BJ (cell line): ENCODE results near the gene GRHL3. TPM values are rescaled to one million over a fixed set of nuclear protein-coding genes. Genes with fewer than 3 reads are reported as not detected.

Source experiments
- CTCF ChIA-PET: fragments of 350-600 bp; formaldehyde crosslinking; extraction: SDS; loops from one replicate; lab custom pipeline; 2021; ENCODE audit warnings: antibody characterized with exemption, inconsistent platforms; lab: Yijun Ruan, JAX
- POLR2A ChIA-PET: fragments of 300-600 bp; sonication (Branson Sonifier 250); formaldehyde crosslinking; extraction: SDS; loops from one replicate; lab custom pipeline; 2021; ENCODE audit warnings: antibody characterized with exemption; lab: Charles Lee
- DNase-seq: peaks from one replicate; pipeline ENCODE4 v3.0.0-alpha.2; 2011; ENCODE audit warnings: low read depth
- H3K27me3 ChIP-seq: 2 replicates; pipeline ENCODE4 v1.6.0; 2011; ENCODE audit warnings: low read length; ENCODE audit not compliant: control insufficient read depth, insufficient read depth
- H3K36me3 ChIP-seq: 2 replicates; pipeline ENCODE4 v1.5.1; 2011; ENCODE audit warnings: low read length; ENCODE audit not compliant: control insufficient read depth, insufficient read depth
- H3K4me3 ChIP-seq: 2 replicates; pipeline ENCODE4 v1.5.1; 2011; ENCODE audit warnings: low read depth, mild to moderate bottlenecking, control low read depth, low read length
- polyA plus RNA-seq: library from polyadenylated mRNA; depleted of rRNA; stranded (reverse); fragments of >200 nt; gene quantifications from 2 replicates; pipeline ENCODE4 v1.2.3, GENCODE V29; 2011
- TF ChIP-seq, protein P1 (sequence below): IDR thresholded peaks from 2 replicates; pipeline ENCODE4 v1.5.1; 2011; ENCODE audit warnings: low read depth, mild to moderate bottlenecking, control low read depth, inconsistent platforms, low read length, moderate library complexity; ENCODE audit not compliant: insufficient read depth

The GRHL3 gene
- polyA plus RNA-seq, 1 experiment: not detected

DNA sequence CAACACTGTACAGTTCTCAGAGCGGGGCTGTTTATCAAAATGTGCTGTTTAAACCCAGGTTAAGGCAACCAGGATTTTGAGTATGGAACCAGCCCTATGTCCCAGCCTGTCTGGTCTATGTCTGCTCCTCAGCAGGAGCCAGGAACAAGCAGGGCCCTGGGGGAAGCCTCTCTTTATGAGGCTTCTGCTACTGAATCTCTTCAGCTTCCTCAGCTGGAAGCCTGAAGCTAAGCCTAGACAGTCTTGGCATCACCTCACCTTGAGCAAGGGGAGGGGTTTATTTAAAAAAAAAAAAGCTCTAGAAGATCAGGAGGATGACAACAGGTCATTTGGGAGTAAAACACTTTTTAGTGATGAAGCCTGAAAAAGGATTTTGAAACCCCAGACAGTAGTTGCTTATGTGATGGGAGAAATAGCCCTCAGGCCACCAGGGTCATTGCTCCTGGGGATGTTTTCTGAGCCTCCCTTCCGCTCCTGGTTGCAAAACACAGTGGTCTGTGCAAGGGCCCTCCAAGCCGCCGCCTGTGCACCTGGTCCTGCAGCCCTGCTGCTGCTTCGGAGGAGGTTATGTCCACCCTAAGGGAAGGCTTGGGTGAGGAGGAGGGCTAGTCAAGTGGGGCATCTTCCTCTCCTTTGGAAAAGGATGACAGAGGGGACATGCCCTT lies 21.8 kb upstream of the GRHL3 start:
- no peak for DNase-seq
- Histone ChIP-seq H3K27me3 (peaks cover 20% of the 10 kb centered on the region), H3K4me3 (no peak overlapping the region), H3K36me3 (no peaks in the 10 kb centered on the region)
- CTCF ChIA-PET: interaction anchor here (0.7 to 3.0 kb wide), 5 partner anchors 12 to 98 kb away, joined by 3 to 14 read pairs (median 4); no protein-coding TSS in a partner anchor
- POLR2A ChIA-PET: no interaction called here
- TF ChIP-seq, protein P1, sequence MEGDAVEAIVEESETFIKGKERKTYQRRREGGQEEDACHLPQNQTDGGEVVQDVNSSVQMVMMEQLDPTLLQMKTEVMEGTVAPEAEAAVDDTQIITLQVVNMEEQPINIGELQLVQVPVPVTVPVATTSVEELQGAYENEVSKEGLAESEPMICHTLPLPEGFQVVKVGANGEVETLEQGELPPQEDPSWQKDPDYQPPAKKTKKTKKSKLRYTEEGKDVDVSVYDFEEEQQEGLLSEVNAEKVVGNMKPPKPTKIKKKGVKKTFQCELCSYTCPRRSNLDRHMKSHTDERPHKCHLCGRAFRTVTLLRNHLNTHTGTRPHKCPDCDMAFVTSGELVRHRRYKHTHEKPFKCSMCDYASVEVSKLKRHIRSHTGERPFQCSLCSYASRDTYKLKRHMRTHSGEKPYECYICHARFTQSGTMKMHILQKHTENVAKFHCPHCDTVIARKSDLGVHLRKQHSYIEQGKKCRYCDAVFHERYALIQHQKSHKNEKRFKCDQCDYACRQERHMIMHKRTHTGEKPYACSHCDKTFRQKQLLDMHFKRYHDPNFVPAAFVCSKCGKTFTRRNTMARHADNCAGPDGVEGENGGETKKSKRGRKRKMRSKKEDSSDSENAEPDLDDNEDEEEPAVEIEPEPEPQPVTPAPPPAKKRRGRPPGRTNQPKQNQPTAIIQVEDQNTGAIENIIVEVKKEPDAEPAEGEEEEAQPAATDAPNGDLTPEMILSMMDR: no peak

DNA sequence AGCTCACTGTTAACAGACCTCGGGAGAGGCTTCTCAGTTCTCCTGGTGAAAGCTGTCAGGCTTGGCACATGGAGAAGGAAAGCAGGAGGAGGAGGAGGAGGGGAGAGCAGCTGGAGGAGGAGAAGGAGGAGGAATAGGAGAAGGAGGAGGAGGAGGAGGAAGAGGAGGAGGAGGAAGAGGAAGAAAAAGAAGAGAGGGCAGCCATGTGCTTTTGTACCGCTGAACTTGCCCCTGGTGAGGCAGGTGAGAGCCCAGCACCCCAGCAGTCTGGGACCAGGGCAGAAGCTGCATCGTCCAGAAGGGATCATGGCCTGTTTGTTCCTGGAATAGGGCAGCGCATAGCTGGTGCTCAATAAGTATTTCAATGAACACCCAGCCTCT lies 21.3 kb upstream of the GRHL3 start:
- DNase-seq: no peak
- Histone ChIP-seq H3K36me3 (no peaks in the 10 kb centered on the region), H3K4me3 (no peak overlapping the region), H3K27me3 (peaks cover 20% of the 10 kb centered on the region)
- TF ChIP-seq, protein P1: no peak
- CTCF ChIA-PET: interaction anchor here (0.7 to 1.5 kb wide), 3 partner anchors 11 to 99 kb away, joined by 3 to 4 read pairs (median 3); no protein-coding TSS in a partner anchor
- POLR2A ChIA-PET: no interaction called here

DNA sequence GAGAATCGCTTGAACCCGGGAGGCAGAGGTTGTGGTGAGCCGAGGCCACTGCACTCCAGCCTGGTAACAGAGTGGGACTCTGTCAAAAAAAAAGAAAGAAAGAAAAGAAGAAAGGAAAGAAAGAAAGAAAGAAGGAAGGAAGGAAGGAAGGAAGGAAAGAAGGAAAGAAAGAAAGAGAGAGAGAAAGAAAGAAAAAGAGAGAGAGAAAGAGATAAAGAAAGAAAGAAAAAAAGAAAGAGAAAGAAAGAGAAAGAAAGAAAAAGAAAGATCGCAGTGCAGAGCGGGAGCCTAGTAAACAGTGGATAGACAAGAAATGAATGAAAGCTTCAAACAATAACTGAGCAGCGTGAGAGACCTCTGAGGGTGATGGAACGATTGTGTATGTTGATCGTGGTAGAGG lies 20.6 kb upstream of the GRHL3 start:
- peaks cover 20% of the 10 kb centered on the region for H3K27me3 ChIP-seq
- DNase-seq: no peak
- CTCF ChIA-PET: interaction anchor here (0.9 kb wide), 1 partner anchor 99 kb away, joined by 4 read pairs; no protein-coding TSS in a partner anchor
- H3K4me3 ChIP-seq: no peak overlapping the region
- POLR2A ChIA-PET: no interaction called here
- H3K36me3 ChIP-seq: no peaks in the 10 kb centered on the region
- TF ChIP-seq, protein P1: no peak

DNA sequence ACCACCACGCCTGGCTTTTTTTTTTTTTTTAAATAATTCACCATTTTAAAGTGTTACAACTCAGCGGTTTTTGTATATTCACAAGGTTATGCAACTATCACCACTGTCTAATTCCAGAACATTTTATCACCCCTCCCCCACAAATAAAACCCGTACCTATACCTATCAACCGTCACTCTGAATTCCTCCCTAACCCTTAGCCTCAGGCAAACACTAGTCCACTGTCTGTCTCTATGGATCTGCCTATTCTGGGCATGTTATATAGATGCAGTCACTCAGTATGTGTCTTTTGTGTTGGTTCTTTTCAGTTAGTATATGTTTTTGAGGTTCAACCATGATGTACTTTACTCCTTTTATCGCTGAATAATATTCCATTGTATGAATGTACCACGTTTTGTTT lies 19.3 kb upstream of the GRHL3 start:
- POLR2A ChIA-PET: no interaction called here
- Histone ChIP-seq H3K27me3 (peaks cover 25% of the 10 kb centered on the region), H3K4me3 (no peak overlapping the region), H3K36me3 (no peaks in the 10 kb centered on the region)
- TF ChIP-seq, protein P1: no peak
- no peak for DNase-seq
- CTCF ChIA-PET: interaction anchor here (2.5 kb wide), 1 partner anchor 92 kb away, joined by 11 read pairs; no protein-coding TSS in a partner anchor

DNA sequence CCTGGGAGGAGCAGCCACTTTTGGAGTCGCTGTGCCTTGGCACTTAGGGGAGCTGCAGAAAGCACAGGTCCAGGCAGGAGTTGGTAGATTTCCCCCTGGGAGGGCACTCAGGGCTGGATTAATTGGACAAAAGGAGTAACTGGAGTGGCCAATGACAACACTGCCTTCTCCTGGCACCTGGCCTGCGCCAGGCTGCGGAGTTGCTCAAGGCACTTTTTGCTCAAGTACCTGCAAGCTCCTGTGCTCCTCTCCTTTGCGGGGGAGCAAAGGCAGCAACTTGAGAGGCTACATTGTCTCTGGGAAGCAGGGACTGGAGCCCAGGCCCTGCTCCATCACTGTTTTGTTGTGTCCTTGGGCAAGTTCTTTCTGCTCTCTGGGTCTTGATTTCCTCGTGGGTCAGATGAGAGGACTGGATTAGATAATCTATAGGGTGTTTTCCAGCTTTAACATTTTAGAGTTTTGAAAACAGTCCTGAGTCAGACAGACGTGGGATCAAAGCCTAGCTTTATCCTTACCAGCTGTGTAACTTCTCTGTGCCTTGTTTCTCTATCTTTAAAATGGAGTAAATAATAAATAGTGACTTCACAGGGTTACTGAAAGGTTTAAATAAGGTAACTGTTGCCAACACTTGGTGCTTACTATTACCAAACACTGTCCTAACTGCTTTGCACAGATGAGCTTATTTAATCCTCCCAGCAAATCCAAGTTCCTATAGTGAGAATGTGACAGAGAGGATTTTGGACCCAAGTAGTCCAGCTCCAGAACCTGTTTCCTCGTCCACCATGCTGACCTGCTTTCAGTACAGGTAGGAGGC lies 18.0 kb upstream of the GRHL3 start:
- no peak for DNase-seq
- TF ChIP-seq, protein P1: no peak
- POLR2A ChIA-PET: no interaction called here
- Histone ChIP-seq H3K4me3 (no peak overlapping the region), H3K36me3 (no peaks in the 10 kb centered on the region), H3K27me3 (peaks cover 28% of the 10 kb centered on the region)
- CTCF ChIA-PET: interaction anchor here (1.0 to 2.5 kb wide), 4 partner anchors 85 to 102 kb away, joined by 3 to 11 read pairs (median 4); no protein-coding TSS in a partner anchor
